GM10248 (cell line): Measurements from ENCODE around the gene TRAPPC3L.

Experiments used
- CTCF ChIA-PET: fragments of 300-600 bp; sonication (Branson Sonifier 250); formaldehyde crosslinking; extraction: SDS; loops from one replicate; lab custom pipeline; 2021; ENCODE audit warnings: antibody characterized with exemption; lab: Yijun Ruan, JAX
- POLR2A ChIA-PET: fragments of 350-650 bp; sonication (Branson Sonifier 250); formaldehyde crosslinking; extraction: SDS; loops from one replicate; lab custom pipeline; 2020; ENCODE audit warnings: antibody characterized with exemption; lab: Yijun Ruan, JAX
- DNase-seq: peaks from one replicate; pipeline ENCODE4 v3.0.0; 2012; ENCODE audit errors: extremely low spot score
- CTCF ChIP-seq: IDR thresholded peaks from 2 replicates; pipeline ENCODE4 v1.5.1; 2012; ENCODE audit warnings: mild to moderate bottlenecking, low read depth; ENCODE audit errors: extremely low read depth, missing control alignments, control extremely low read depth

TRAPPC3L gene

GRCh38 chr6:116556065-116556464 lies 10.6 kb upstream of the TRAPPC3L start:
- POLR2A ChIA-PET: no interaction called here
- CTCF ChIA-PET: interaction anchor here (1.4 to 4.8 kb wide), 6 partner anchors 8 to 339 kb away, joined by 5 to 27 read pairs (median 12); no protein-coding TSS in a partner anchor
- DNase-seq: no peak
- no peak for TF ChIP-seq CTCF

GRCh38 chr6:116553451-116553850 lies 8.0 kb upstream of the TRAPPC3L start, which contains the start of gene CALHM4:
Gene CALHM4, plus strand, starts transcription at chr6:116553751. Its CDS starts 43 bp downstream, at chr6:116553794.
- TF ChIP-seq CTCF: no peak
- POLR2A ChIA-PET: no interaction called here
- CTCF ChIA-PET: interaction anchor here (1.1 to 4.8 kb wide), 9 partner anchors 8 to 285 kb away, joined by 4 to 27 read pairs (median 9); no protein-coding TSS in a partner anchor
- no peak for DNase-seq

- no peak for DNase-seq
- ChIA-PET POLR2A (no interaction called here), CTCF (interaction anchor here (1.0 to 2.4 kb wide), 5 partner anchors 8 to 18 kb away, joined by 3 to 15 read pairs (median 3); no protein-coding TSS in a partner anchor)
- TF ChIP-seq CTCF: no peak
Observed at GRCh38 chr6:116550796-116551195, 5.3 kb upstream of the TRAPPC3L start.

GRCh38 chr6:116547358-116547757 lies 1.9 kb upstream of the TRAPPC3L start:
- DNase-seq: no peak
- ChIA-PET POLR2A (no interaction called here), CTCF (interaction anchor here (1.4 to 1.8 kb wide), 4 partner anchors 11 to 260 kb away, joined by 3 to 6 read pairs (median 6); no protein-coding TSS in a partner anchor)
- TF ChIP-seq CTCF: no peak

- ChIA-PET POLR2A (no interaction called here), CTCF (interaction anchor here (1.2 to 6.6 kb wide), 3 partner anchors 12 to 256 kb away, joined by 5 to 30 read pairs (median 25); partner anchors contain the start of genes CALHM4 and RWDD1)
- no peak for TF ChIP-seq CTCF
- no peak for DNase-seq
Observed at GRCh38 chr6:116543149-116543548, 2.3 kb downstream of the TRAPPC3L start.

GRCh38 chr6:116542426-116542825 lies 3.1 kb downstream of the TRAPPC3L start:
- CTCF ChIA-PET: interaction anchor here (1.2 to 6.6 kb wide), 7 partner anchors 9 to 255 kb away, joined by 3 to 40 read pairs (median 10); partner anchors contain the start of genes CALHM4 and RWDD1

More at GRCh38 chr6:116542426-116542825, 3.1 kb downstream of the TRAPPC3L start:
- no peak for DNase-seq
- POLR2A ChIA-PET: no interaction called here
- TF ChIP-seq CTCF: no peak
